Measurements from ENCODE around the gene RUNX1.

Gene RUNX1

DNA sequence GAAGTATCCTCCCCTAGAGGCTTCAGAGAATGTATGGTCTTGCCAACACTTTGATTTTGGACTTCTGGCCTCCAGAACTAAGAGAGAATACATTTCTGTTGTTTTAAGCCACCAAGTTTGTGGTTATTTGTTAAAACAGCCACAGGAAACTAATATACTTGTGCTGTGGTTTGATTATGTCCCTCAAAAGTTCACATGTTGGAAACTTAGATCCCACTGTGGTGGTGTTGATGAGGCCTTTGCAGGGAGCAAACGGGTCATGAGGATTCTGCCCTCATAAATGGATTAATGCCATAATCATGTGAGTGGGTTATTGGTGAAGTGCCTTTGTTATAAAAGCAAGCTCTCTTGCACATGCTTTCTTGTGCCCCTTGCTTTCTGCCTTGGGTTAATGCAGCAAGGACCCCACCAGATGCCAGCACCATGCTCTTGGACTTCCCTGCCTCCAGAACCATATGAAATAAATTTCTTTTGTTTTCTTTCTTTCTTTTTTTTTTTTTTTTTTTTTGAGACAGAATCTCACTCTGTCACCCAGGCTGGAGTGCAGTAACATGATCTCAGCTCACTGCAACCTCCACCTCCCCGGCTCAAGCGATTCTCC is 223.1 kb downstream of the RUNX1 start:
- no peak overlapping the region for H3K4me3 ChIP-seq (replicated peaks in 1 of 2; ENCODE audit: low read depth in 2 of 2, low read length in 2 of 2)
- TF ChIP-seq, protein P1, sequence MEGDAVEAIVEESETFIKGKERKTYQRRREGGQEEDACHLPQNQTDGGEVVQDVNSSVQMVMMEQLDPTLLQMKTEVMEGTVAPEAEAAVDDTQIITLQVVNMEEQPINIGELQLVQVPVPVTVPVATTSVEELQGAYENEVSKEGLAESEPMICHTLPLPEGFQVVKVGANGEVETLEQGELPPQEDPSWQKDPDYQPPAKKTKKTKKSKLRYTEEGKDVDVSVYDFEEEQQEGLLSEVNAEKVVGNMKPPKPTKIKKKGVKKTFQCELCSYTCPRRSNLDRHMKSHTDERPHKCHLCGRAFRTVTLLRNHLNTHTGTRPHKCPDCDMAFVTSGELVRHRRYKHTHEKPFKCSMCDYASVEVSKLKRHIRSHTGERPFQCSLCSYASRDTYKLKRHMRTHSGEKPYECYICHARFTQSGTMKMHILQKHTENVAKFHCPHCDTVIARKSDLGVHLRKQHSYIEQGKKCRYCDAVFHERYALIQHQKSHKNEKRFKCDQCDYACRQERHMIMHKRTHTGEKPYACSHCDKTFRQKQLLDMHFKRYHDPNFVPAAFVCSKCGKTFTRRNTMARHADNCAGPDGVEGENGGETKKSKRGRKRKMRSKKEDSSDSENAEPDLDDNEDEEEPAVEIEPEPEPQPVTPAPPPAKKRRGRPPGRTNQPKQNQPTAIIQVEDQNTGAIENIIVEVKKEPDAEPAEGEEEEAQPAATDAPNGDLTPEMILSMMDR (IDR thresholded peaks at IDR 0.05; ENCODE audit: low read depth, low read length), result no peak
- no peak for DNase-seq (ENCODE audit: low read depth in 2 of 2)

DNA sequence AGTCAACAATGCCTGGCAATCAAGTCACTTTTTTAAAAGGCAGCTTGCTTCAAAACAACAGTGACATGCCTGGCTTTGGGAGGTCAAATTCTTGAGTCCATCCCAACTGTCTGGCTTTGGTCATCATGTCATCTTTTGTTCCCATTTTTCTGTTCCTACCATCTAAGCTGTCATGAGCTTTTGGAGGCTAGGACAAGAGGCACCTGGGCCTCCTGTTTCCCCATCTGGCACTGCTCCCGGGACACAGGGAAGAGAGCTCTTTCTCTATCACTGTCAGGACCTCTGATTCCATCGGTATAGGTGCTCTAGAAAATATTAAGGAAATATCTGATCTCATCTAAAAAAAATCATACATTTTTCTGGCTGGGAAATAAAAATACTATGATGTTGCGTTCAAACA is 224.0 kb downstream of the RUNX1 start:
- TF ChIP-seq, protein P1 (IDR thresholded peaks at IDR 0.05; ENCODE audit: low read depth, low read length), result no peak
- no peak overlapping the region for H3K4me3 ChIP-seq (replicated peaks in 1 of 2; ENCODE audit: low read depth in 2 of 2, low read length in 2 of 2)
- no peak for DNase-seq (ENCODE audit: low read depth in 2 of 2)

- no peak for DNase-seq (ENCODE audit: low read depth in 2 of 2)
- H3K4me3 ChIP-seq (replicated peaks in 1 of 2; ENCODE audit: low read depth in 2 of 2, low read length in 2 of 2), result no peak overlapping the region
- TF ChIP-seq, protein P1 (IDR thresholded peaks at IDR 0.05; ENCODE audit: low read depth, low read length), result no peak
Observed at GRCh38 chr21:34824314-34824713, 224.8 kb downstream of the RUNX1 start.

GRCh38 chr21:34822942-34823341 is 226.2 kb downstream of the RUNX1 start:
- H3K4me3 ChIP-seq (replicated peaks in 1 of 2; ENCODE audit: low read depth in 2 of 2, low read length in 2 of 2), result no peak overlapping the region
- peak in 1 of 2 donors; percentile 91 for DNase-seq (ENCODE audit: low read depth in 2 of 2)
- TF ChIP-seq, protein P1 (IDR thresholded peaks at IDR 0.05; ENCODE audit: low read depth, low read length), result no peak

DNA sequence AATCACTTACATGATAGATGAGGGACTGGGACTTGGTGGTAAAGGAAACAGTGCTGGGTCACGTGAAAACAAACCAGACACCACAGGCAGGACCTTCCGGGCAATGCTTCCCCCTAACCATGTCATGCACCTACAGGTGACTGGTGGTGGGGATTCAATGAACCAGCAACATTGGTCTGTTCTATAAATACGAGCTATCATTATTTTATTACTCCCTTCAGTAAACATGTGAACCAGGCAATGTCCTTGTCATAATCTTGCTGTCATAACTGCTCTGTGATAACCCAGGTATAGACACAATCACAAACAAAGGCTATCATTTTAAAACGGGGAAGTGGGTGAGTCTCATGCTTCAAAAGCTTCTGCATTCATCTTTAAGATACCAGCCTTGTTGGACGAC is 226.9 kb downstream of the RUNX1 start:
- DNase-seq (ENCODE audit: low read depth in 2 of 2), result no peak
- TF ChIP-seq, protein P1 (IDR thresholded peaks at IDR 0.05; ENCODE audit: low read depth, low read length), result no peak
- H3K4me3 ChIP-seq (replicated peaks in 1 of 2; ENCODE audit: low read depth in 2 of 2, low read length in 2 of 2), result no peak overlapping the region

DNA sequence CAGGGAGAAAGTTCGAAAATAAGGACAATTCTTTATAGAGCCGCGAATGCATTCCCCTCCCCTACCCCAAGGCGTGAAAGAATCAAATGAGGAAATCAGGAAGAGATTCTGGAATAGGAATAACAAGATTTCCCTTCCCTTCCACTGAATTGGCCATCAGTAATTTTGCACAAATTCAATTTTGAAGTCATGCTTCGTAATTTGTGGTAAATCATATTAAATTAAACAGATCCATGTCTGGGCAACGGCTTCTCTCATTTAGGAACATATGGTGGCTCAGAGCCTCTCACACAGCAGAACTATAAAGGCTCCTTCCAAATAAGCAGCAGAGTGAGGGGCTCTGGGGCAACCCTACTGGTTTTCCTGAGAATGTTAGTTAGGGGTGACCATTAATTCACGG is 227.4 kb downstream of the RUNX1 start:
- TF ChIP-seq, protein P1 (IDR thresholded peaks at IDR 0.05; ENCODE audit: low read depth, low read length), result no peak
- no peak overlapping the region for H3K4me3 ChIP-seq (replicated peaks in 1 of 2; ENCODE audit: low read depth in 2 of 2, low read length in 2 of 2)
- DNase-seq (ENCODE audit: low read depth in 2 of 2), result no peak

DNA sequence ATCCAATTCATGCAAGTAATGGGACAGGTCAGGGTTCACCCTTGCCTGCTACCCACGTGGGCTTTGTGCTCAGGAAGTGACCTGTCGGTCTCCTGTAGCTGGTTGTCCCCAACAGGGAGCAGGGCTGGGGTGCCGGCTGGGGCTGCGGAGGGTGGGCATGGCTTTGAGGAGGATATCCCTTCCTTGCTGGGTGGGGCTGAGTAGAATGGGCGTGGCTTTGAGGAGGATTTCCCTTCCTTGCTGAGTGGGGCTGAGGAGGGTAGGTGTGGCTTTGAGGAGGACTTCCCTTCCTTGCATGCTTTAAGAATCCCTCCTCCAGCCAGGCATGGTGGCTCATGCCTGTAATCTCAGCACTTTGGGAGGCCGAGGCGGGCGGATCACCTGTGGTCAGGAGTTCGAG is 229.1 kb downstream of the RUNX1 start:
- TF ChIP-seq, protein P1 (IDR thresholded peaks at IDR 0.05; ENCODE audit: low read depth, low read length), result no peak
- H3K4me3 ChIP-seq (replicated peaks in 1 of 2; ENCODE audit: low read depth in 2 of 2, low read length in 2 of 2), result no peak overlapping the region

More for the DNA sequence above, 229.1 kb downstream of the RUNX1 start:
- DNase-seq (ENCODE audit: low read depth in 2 of 2), result no peak

All from cardiac fibroblast (primary cell).